Hepatocyte (in vitro differentiated cells): ENCODE data around the gene SRP14. TPM values are rescaled to one million over a fixed set of nuclear protein-coding genes. Genes with fewer than 3 reads are reported as not detected.
A peak's percentile ranks its signal among the peaks of the same experiment; 100 is the strongest.
"Not testable (repeated sequence)": the region's sequence is repeated elsewhere in the genome, so short reads cannot be mapped to it uniquely, and the experiment has no call there.

Experiments
- DNase-seq: peaks from one replicate; pipeline ENCODE4 v3.0.0-alpha.2; 2016; ENCODE audit warnings: low spot score
- H2AFZ ChIP-seq: fragments of 200-600 bp; sonication (generic); 2 replicates; pipeline ENCODE4 v1.6.0; 2016; ENCODE audit warnings: antibody characterized with exemption, mild to moderate bottlenecking
- H3K27ac ChIP-seq: fragments of 200-600 bp; sonication (generic); 2 replicates; pipeline ENCODE4 v1.5.1; 2016; ENCODE audit warnings: mild to moderate bottlenecking
- H3K27me3 ChIP-seq: fragments of 200-600 bp; sonication (generic); 2 replicates; pipeline ENCODE4 v1.6.1; 2016
- H3K36me3 ChIP-seq: fragments of 200-600 bp; sonication (generic); replicated peaks from 2 replicates; pipeline ENCODE4 v1.5.1; 2016; ENCODE audit warnings: low read depth; ENCODE audit not compliant: insufficient read depth
- H3K4me1 ChIP-seq: fragments of 200-600 bp; sonication (generic); 2 replicates; pipeline ENCODE4 v1.5.1; 2016; ENCODE audit warnings: mild to moderate bottlenecking, moderate library complexity; ENCODE audit not compliant: insufficient read depth
- H3K4me2 ChIP-seq: fragments of 200-600 bp; sonication (generic); 2 replicates; pipeline ENCODE4 v1.6.0; 2016
- H3K4me3 ChIP-seq: fragments of 200-600 bp; sonication (generic); 2 replicates; pipeline ENCODE4 v1.5.1; 2016; ENCODE audit warnings: mild to moderate bottlenecking
- H3K79me2 ChIP-seq: fragments of 200-600 bp; sonication (generic); 2 replicates; pipeline ENCODE4 v1.6.0; 2017; ENCODE audit warnings: mild to moderate bottlenecking
- H3K9me2 ChIP-seq: fragments of 200-600 bp; sonication (generic); replicated peaks from 2 replicates; pipeline ENCODE4 v1.6.0; 2017; ENCODE audit warnings: mild to moderate bottlenecking; ENCODE audit not compliant: insufficient read depth
- H3K9me3 ChIP-seq: fragments of 200-600 bp; sonication (generic); 2 replicates; pipeline ENCODE4 v1.5.1; 2016; ENCODE audit warnings: low read depth, mild to moderate bottlenecking
- H4K20me1 ChIP-seq: fragments of 200-600 bp; sonication (generic); 2 replicates; pipeline ENCODE4 v1.6.0; 2016; ENCODE audit warnings: mild to moderate bottlenecking; ENCODE audit not compliant: insufficient read depth, poor library complexity, severe bottlenecking
- EZH2 ChIP-seq: fragments of 200-600 bp; sonication (generic); IDR thresholded peaks from 2 replicates; pipeline ENCODE4 v1.6.1; 2016; ENCODE audit warnings: antibody characterized with exemption, mild to moderate bottlenecking, borderline replicate concordance
- EZH2phosphoT487 ChIP-seq: fragments of 200-600 bp; sonication (generic); IDR thresholded peaks from one replicate; pipeline ENCODE4 v1.6.1; 2018; ENCODE audit warnings: antibody characterized with exemption, mild to moderate bottlenecking, low read depth, moderate library complexity; ENCODE audit not compliant: unreplicated experiment, severe bottlenecking
- WGBS: methylation state at CpG from one replicate; pipeline ENCODE4 v1.1.6; 2016; ENCODE audit warnings: low lambda C conversion rate; ENCODE audit errors: missing lambda C conversion rate; 5-methylcytosine and 5-hydroxymethylcytosine counted together
- polyA plus RNA-seq: library from polyadenylated mRNA; unstranded; fragments of >200 nt; fragmentation: Nextera tagmentation; extraction: Ambion mirVana; gene quantifications from 2 replicates; pipeline ENCODE4 v1.2.1, GENCODE V29; 2016
- total RNA-seq: library from RNA; depleted of rRNA; stranded (reverse); fragments of >200 nt; gene quantifications from 2 replicates; pipeline ENCODE4 v1.2.3, GENCODE V29; 2014
- TF ChIP-seq, protein P1 (sequence below): fragments of 200-600 bp; sonication (generic); IDR thresholded peaks from 2 replicates; pipeline ENCODE4 v1.5.1; 2016; ENCODE audit warnings: antibody characterized with exemption, mild to moderate bottlenecking; ENCODE audit not compliant: poor library complexity

SRP14 gene
- total and polyA plus RNA-seq, 2 experiments from 2014 or later: 219 to 827 TPM

GRCh38 chr15:40040293-40040635 lies 1.3 kb upstream of the SRP14 start:
- TF ChIP-seq, protein P1, sequence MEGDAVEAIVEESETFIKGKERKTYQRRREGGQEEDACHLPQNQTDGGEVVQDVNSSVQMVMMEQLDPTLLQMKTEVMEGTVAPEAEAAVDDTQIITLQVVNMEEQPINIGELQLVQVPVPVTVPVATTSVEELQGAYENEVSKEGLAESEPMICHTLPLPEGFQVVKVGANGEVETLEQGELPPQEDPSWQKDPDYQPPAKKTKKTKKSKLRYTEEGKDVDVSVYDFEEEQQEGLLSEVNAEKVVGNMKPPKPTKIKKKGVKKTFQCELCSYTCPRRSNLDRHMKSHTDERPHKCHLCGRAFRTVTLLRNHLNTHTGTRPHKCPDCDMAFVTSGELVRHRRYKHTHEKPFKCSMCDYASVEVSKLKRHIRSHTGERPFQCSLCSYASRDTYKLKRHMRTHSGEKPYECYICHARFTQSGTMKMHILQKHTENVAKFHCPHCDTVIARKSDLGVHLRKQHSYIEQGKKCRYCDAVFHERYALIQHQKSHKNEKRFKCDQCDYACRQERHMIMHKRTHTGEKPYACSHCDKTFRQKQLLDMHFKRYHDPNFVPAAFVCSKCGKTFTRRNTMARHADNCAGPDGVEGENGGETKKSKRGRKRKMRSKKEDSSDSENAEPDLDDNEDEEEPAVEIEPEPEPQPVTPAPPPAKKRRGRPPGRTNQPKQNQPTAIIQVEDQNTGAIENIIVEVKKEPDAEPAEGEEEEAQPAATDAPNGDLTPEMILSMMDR: no peak
- TF ChIP-seq EZH2phosphoT487: no peak
- no peak overlapping the region for H3K4me3 ChIP-seq
- H3K9me3 ChIP-seq: no peaks in the 10 kb centered on the region
- H3K79me2 ChIP-seq: peaks cover 29% of the 10 kb centered on the region
- no peaks in the 10 kb centered on the region for H3K36me3 ChIP-seq
- H3K27me3 ChIP-seq: no peaks in the 10 kb centered on the region
- DNase-seq: no peak
- H4K20me1 ChIP-seq: peaks cover 4% of the 10 kb centered on the region
- peaks cover 18% of the 10 kb centered on the region for H3K4me1 ChIP-seq
- WGBS: 81% methylated on average over 6 of the region's 6 CpGs
- H3K27ac ChIP-seq: peak overlapping the region; percentile 98
- peak overlapping the region; percentile 83 for H3K4me2 ChIP-seq
- H3K9me2 ChIP-seq: no peaks in the 10 kb centered on the region
- no peak overlapping the region for H2AFZ ChIP-seq

- H4K20me1 ChIP-seq: peaks cover 4% of the 10 kb centered on the region
- TF ChIP-seq, protein P1: no peak
- no peak for TF ChIP-seq EZH2
- no peak for TF ChIP-seq EZH2phosphoT487
- H3K4me2 ChIP-seq: peak overlapping the region; percentile 83
- peak overlapping the region; percentile 98 for H3K27ac ChIP-seq
- 1% methylated on average over 18 of the region's 18 CpGs for WGBS
- H2AFZ ChIP-seq: peak overlapping the region; percentile 42
- DNase-seq: no peak
- peaks cover 12% of the 10 kb centered on the region for H3K4me1 ChIP-seq
- H3K9me2 ChIP-seq: no peaks in the 10 kb centered on the region
- H3K79me2 ChIP-seq: peaks cover 29% of the 10 kb centered on the region
- no peaks in the 10 kb centered on the region for H3K36me3 ChIP-seq
- peak overlapping the region; percentile 75 for H3K4me3 ChIP-seq
- H3K9me3 ChIP-seq: no peaks in the 10 kb centered on the region
- H3K27me3 ChIP-seq: no peaks in the 10 kb centered on the region
Observed at GRCh38 chr15:40038275-40038637, 725 bp downstream of the SRP14 start.

- peak overlapping the region; percentile 98 for H3K27ac ChIP-seq
- no peaks in the 10 kb centered on the region for H3K9me2 ChIP-seq
- WGBS: 56% methylated on average over 3 of the region's 3 CpGs
- H3K9me3 ChIP-seq: no peaks in the 10 kb centered on the region
- no peaks in the 10 kb centered on the region for H3K27me3 ChIP-seq
- no peak for DNase-seq
- H3K4me1 ChIP-seq: peaks cover 12% of the 10 kb centered on the region
- peaks cover 29% of the 10 kb centered on the region for H3K79me2 ChIP-seq
- H3K36me3 ChIP-seq: no peaks in the 10 kb centered on the region
- TF ChIP-seq EZH2 (no peak), EZH2phosphoT487 (no peak)
- TF ChIP-seq, protein P1: no peak
- H3K4me3 ChIP-seq: peak overlapping the region; percentile 75
- peak overlapping the region; percentile 83 for H3K4me2 ChIP-seq
- H2AFZ ChIP-seq: no peak overlapping the region
- peaks cover 4% of the 10 kb centered on the region for H4K20me1 ChIP-seq
Observed at GRCh38 chr15:40037721-40038120, 1.3 kb downstream of the SRP14 start.

DNA sequence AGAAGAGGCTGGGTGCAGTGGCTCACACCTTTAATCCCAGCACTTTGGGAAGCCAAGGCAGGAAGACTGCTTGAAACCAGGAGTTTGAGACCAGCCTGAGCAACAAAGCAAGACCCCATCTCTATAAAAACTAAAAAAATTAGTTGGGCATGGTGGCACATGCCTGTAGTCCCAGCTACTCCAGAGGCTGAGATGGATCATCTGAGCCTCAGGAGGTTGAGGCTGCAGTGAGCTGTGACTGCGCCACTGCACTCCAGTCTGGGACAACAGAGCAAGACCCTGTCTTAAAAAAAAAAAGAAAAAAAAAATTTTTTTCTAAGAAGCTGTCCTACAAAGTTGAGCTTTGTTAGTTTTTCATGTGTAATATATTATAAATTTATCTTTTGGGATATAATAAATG lies 3.8 kb downstream of the SRP14 start:
- 93% methylated on average over 1 of the region's 1 CpG for WGBS
- not testable (repeated sequence) for H3K9me3 ChIP-seq, H3K9me2 ChIP-seq, H2AFZ ChIP-seq, H3K4me2 ChIP-seq, H3K27me3 ChIP-seq, H3K4me3 ChIP-seq, H4K20me1 ChIP-seq, DNase-seq, H3K36me3 ChIP-seq, H3K27ac ChIP-seq
- peaks cover 10% of the 10 kb centered on the region for H3K4me1 ChIP-seq
- peaks cover 28% of the 10 kb centered on the region for H3K79me2 ChIP-seq
